ENCODE measurements around the gene PSMA3. TPM values are rescaled to one million over a fixed set of nuclear protein-coding genes. Genes with fewer than 3 reads are reported as not detected.
"Not testable (repeated sequence)": the region's sequence is repeated elsewhere in the genome, so short reads cannot be mapped to it uniquely, and the experiment has no call there.

Gene PSMA3
- total and polyA plus RNA-seq, 7 donors = 136 to 466 (median 235) TPM

DNA sequence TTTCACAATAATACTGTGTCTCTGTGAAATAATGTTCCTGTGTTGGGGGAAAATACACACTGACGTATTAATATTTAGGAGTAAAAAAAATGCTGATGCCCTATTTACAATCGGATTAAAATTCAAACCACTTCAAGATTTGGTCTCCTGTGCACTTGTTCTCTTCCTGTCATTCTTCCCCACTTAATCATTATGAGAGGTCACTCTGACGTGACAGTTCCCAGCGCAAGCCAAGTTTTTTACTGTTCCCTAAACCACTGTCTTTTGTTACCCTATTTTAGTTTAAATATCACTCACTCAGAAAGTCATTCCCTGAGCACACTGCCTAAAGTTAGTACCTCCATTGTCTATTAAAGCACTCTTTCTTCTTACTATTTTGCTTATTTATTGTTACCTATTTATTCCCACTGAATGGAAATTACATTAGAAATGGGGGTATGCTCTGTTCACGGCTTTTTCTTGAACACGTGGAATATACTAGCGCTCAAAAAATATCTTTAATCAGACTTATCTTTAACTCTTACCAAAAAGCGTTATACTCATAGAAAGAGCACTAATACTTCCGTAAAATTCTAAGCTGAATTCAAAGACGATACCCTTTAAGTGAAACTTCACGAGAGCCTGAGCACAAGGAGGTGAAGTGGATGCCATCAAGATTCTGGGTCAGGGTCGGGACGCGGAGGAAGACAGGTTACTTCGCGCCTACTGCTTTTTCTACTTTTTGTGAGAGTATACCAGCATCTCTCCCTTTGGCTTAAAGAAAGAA, 670 bp upstream of the PSMA3 start:
- peaks cover 0 to 23% of the 10 kb centered on the region in 2 donors for H3K36me3 ChIP-seq (ENCODE audit: insufficient read depth in 1 of 2, low read depth in 1 of 2)
- H3K9me3 ChIP-seq = no peaks in the 10 kb centered on the region
- H3K27ac ChIP-seq = peak overlapping the region; percentile 98
- 1% methylated on average over 16 of the region's 16 CpGs for WGBS, 3 donors
- TF ChIP-seq, protein P1, sequence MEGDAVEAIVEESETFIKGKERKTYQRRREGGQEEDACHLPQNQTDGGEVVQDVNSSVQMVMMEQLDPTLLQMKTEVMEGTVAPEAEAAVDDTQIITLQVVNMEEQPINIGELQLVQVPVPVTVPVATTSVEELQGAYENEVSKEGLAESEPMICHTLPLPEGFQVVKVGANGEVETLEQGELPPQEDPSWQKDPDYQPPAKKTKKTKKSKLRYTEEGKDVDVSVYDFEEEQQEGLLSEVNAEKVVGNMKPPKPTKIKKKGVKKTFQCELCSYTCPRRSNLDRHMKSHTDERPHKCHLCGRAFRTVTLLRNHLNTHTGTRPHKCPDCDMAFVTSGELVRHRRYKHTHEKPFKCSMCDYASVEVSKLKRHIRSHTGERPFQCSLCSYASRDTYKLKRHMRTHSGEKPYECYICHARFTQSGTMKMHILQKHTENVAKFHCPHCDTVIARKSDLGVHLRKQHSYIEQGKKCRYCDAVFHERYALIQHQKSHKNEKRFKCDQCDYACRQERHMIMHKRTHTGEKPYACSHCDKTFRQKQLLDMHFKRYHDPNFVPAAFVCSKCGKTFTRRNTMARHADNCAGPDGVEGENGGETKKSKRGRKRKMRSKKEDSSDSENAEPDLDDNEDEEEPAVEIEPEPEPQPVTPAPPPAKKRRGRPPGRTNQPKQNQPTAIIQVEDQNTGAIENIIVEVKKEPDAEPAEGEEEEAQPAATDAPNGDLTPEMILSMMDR (IDR thresholded peaks at IDR 0.05) = no peak
- intact Hi-C loops (cut with DNase I) = loop anchor here (2.0 to 5.0 kb wide), 2 partner anchors 53 to 55 kb away; partner anchors contain the start of gene ARID4A (in 2 of the 2)
- ATAC-seq = peak; percentile 33 to 47 (median 38)
- peak overlapping the region; percentile 89 for H3K4me3 ChIP-seq
- peaks cover 35% of the 10 kb centered on the region for H3K4me1 ChIP-seq
- H3K27me3 ChIP-seq (ENCODE audit: insufficient read depth in 3 of 3, low read length in 2 of 3) = no peaks in the 10 kb centered on the region
- DNase-seq = no peak

DNA sequence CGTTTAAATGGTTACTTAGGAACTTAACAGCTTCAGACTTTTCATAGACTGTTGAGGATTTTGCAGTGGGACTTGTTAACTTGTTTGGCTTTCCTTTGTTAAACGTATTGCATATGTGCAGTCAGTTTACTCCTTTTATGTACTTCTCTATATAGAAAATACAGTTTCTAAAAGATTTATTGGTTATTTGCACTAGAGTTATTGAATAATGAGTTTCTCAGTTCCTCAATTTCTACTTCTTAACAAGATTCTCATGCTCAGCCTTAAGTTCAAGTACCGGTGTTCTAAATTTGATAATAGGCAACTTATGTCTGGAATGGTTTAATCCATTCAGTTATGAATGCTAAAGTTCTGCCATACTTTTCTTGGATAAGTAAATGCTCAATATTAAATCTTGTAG, 919 bp downstream of the PSMA3 start:
- H3K4me3 ChIP-seq = peak overlapping the region; percentile 89
- no peak for DNase-seq
- intact Hi-C loops (cut with DNase I) = loop anchor here in 1 of 2 donors (2.0 to 5.0 kb wide), 2 partner anchors 37 to 53 kb away; partner anchors contain the start of gene ARID4A
- peak overlapping the region; percentile 98 for H3K27ac ChIP-seq
- TF ChIP-seq, protein P1 (IDR thresholded peaks at IDR 0.05) = no peak
- no peaks in the 10 kb centered on the region for H3K9me3 ChIP-seq
- peaks cover 3 to 39% of the 10 kb centered on the region in 2 donors for H3K36me3 ChIP-seq (ENCODE audit: insufficient read depth in 1 of 2, low read depth in 1 of 2)
- no peaks in the 10 kb centered on the region for H3K27me3 ChIP-seq (ENCODE audit: insufficient read depth in 3 of 3, low read length in 2 of 3)
- no peak for ATAC-seq
- WGBS, 3 donors = 0 to 3% (median 1%) methylated on average over 3 of the region's 3 CpGs
- peaks cover 35% of the 10 kb centered on the region for H3K4me1 ChIP-seq

DNA sequence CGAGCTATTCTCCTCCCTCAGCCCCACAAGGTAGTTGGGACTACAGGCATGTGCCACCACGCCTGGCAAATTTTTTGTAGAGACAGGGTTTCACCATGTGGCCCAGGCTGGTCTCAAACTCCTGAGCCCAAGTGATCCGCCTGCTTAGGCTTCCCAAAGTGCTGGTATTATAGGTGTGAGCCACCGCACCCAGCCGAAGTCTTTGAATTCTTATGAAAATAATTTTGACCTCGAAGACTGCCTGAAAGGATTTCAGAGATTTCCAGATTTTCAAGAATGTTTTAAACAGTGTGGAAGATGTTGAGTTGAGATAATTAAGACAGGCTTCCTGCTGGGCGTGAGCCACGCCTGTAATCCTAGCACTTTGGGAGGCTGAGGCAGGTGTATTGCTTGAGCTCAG, 5.0 kb downstream of the PSMA3 start:
- peaks cover 8 to 80% of the 10 kb centered on the region in 2 donors for H3K36me3 ChIP-seq (ENCODE audit: insufficient read depth in 1 of 2, low read depth in 1 of 2)
- TF ChIP-seq, protein P1 (IDR thresholded peaks at IDR 0.05) = no peak
- ATAC-seq (no peak), DNase-seq (no peak)
- H3K27ac ChIP-seq = no peak overlapping the region
- intact Hi-C loops (cut with DNase I) = loop anchor here in 1 of 2 donors (5.0 kb wide), 1 partner anchor 33 kb away; no protein-coding TSS in a partner anchor
- no peaks in the 10 kb centered on the region for H3K27me3 ChIP-seq (ENCODE audit: insufficient read depth in 3 of 3, low read length in 2 of 3)
- H3K4me1 ChIP-seq = peaks cover 22% of the 10 kb centered on the region
- WGBS, 3 donors = 92 to 96% (median 96%) methylated on average over 8 of the region's 8 CpGs
- H3K4me3 ChIP-seq = no peak overlapping the region
- H3K9me3 ChIP-seq = no peaks in the 10 kb centered on the region

DNA sequence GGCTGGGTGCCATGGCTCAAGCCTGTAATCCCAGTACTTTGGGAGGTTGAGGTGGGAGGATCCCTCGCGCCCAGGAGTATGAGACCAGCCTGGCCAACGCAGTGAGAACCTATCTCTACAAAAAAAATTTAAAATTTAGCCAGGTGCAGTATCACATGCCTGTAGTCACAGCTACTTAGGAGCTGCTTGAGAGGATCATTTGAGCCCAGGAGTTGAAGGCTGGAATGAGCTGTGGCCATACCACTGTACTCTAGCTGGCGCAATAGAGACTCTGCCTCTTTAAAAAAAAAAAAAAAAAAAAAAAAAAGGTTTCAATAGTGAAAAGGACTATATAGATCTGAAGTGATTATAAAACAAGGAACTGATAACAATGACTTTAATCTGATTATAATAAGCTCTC, 13.5 kb downstream of the PSMA3 start:
- TF ChIP-seq, protein P1 (IDR thresholded peaks at IDR 0.05) = no peak
- peak in 1 of 4 donors; percentile 32 for ATAC-seq
- Histone ChIP-seq H3K9me3 (no peaks in the 10 kb centered on the region), H3K27me3 (ENCODE audit: insufficient read depth in 3 of 3, low read length in 2 of 3) (no peaks in the 10 kb centered on the region), H3K27ac (no peak overlapping the region), H3K4me1 (no peaks in the 10 kb centered on the region), H3K36me3 (ENCODE audit: insufficient read depth in 1 of 2, low read depth in 1 of 2) (peaks cover 3 to 99% of the 10 kb centered on the region in 2 donors), H3K4me3 (no peak overlapping the region)
- no peak for DNase-seq
- 95 to 99% (median 96%) methylated on average over 4 of the region's 4 CpGs for WGBS, 3 donors
- intact Hi-C loops (cut with DNase I) = no loop called here

DNA sequence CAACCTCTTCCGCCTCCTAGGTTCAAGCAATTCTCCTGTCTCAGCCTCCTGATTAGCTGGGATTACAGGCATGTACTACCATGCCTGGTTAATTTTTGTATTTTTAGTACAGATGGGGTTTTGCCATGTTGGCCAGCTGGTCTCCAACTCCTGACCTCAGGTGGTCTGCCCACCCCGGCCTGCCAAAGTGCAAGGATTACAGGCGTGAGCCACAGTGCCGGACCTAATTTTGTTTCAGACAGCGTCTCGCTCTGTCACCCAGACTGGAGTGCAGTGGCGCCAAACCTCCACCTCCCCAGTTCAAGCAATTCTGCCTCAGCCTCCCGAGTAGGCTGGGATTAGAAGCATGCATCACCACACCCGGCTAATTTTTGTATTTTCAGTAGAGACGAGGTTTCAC, 17.4 kb downstream of the PSMA3 start:
- peaks cover 15 to 100% of the 10 kb centered on the region in 2 donors for H3K36me3 ChIP-seq (ENCODE audit: insufficient read depth in 1 of 2, low read depth in 1 of 2)
- H3K27me3 ChIP-seq (ENCODE audit: insufficient read depth in 3 of 3, low read length in 2 of 3); H3K9me3 ChIP-seq; H3K27ac ChIP-seq; H3K4me3 ChIP-seq; H3K4me1 ChIP-seq; DNase-seq; ATAC-seq; intact Hi-C loops (cut with DNase I): not testable (repeated sequence)
- 87 to 95% (median 88%) methylated on average over 10 of the region's 10 CpGs for WGBS, 3 donors
